ENCODE results near the gene NPR2.

GRCh38 chr9:35756275-35757225, 34.8 kb upstream of the NPR2 start:
- TF ChIP-seq CTCF (IDR thresholded peaks at IDR 0.05; ENCODE audit: borderline replicate concordance, extremely low read depth, low read length, poor library complexity, severe bottlenecking) = peak; percentile 83
- no peak for TF ChIP-seq EZH2 (IDR thresholded peaks at IDR 0.05; ENCODE audit: borderline replicate concordance, low read depth, low read length, severe bottlenecking)

All from DND-41 (cell line).